HUDEP-2 (cell line): ENCODE results near the gene MLPH.
A peak's percentile ranks its signal among the peaks of the same experiment; 100 is the strongest.

Experiments used
- DNase-seq, 76 experiments: peaks; one replicate each; lab custom pipeline; 2025; ENCODE audit not compliant: unreplicated experiment in 76 of 76; lab: John Stamatoyannopoulos, UW

MLPH gene

DNA sequence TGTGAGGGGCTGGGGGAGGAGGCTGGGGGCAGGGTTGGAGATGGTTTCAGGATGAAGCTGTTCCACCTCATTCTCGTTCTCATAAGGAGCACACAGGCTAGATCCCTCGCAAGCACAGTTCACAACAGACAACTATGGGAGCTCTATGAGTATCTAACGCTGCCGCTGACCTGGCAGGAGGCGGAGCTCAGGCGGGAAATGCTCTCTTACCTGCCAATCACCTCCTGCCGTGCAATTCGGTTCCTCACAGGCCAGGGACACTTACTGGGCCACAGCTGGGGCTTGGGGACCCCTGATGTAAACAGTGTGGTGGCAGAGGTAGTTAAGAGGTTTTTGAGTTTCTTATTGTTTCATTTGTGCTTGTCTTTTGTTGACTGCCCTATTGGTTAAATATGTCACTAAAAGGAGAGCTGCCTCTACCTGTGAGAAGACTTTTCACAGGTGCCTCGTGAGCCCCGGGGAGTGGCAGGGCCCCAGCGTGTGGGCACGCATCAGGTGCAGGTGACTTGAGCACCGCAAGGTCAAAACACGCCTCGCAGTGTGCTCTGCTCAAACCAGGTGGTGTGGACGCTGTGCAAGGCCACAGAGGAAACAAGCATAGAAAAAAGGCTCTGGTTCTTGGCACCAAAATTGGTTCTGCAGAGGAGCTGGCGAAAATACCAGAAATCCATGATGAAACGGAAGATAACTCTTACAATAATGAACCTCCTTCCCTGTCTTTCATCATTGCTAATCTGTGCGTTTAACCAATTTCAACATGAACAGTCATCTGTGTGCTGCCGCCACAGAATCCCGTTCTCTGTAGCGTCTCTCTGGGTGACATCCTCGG, 10.2 kb downstream of the MLPH start:
- DNase-seq: no peak

DNA sequence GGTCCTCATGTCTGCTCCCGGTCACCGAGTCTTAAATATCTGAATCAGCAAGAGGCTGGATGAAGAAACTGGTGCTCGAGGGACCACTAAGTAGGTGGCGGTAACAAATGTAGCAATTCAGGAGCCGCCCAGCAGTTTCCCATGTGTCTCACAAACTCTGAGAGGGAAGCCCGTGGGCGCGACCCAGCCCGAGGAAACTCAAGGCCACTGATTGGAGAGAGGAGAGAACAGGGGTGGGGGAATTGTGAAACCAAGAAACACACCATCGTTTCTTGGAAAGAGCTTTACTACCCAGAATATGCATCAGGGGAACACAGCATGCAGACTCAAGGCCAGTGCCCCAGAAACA, 10.8 kb downstream of the MLPH start:
- DNase-seq: no peak

- no peak for DNase-seq
Measured at GRCh38 chr2:237498341-237498740, 11.3 kb downstream of the MLPH start.

DNA sequence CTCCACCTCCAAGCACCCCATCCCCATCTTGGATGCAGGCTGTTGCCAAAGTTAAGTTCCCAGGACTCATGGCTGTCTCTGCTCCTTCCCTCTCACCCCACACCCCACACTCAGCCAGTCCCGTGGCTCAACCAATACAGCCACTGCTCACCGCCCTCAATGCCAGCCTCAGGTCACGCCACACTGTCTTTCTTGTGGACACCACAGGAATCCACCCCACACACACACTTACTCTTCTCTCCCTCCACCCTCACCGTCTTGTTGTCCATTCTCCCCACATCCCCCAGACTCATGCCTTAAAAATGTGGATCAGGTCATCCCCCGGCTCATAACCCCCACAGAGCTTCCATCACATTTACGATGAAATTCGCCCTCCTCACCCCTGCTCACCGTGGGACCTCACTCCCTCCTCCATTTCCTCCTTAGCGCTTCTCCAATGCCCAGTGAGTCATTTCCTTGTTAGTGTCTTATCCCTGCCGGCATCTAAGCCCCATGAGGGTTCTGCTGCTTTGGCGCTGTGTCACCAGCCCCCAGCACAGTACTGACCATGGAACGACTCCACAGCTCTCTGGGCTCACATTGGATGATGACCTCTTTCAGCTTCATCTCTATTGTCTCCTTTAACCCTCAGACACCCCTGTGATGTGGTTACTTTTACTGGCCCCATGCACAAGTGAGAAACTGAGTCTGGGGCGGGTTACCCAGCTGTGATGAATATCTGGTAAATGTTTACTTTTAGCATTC, 13.8 kb downstream of the MLPH start:
- no peak for DNase-seq

GRCh38 chr2:237501892-237502513, 15.0 kb downstream of the MLPH start:
- no peak for DNase-seq

DNA sequence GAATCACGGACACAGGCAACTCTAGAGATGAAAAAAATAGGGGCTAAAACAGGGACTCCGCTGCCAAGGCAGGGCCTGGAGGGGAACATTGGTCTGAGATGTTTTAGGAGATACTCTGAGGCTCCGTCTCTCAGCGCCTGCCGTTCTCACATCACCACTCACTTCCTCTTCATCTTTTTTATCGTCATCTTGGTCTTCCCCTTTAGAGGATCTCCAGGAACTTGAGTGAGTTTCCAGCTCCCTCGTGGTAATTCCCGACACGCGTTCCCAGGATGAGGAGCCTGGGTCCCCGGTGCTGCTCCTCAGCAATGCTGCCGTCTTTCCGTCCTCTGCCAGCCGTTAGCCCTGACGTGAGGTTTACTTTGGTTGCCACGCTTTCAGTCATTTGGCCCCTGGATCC, 16.1 kb downstream of the MLPH start:
- no peak for DNase-seq

DNA sequence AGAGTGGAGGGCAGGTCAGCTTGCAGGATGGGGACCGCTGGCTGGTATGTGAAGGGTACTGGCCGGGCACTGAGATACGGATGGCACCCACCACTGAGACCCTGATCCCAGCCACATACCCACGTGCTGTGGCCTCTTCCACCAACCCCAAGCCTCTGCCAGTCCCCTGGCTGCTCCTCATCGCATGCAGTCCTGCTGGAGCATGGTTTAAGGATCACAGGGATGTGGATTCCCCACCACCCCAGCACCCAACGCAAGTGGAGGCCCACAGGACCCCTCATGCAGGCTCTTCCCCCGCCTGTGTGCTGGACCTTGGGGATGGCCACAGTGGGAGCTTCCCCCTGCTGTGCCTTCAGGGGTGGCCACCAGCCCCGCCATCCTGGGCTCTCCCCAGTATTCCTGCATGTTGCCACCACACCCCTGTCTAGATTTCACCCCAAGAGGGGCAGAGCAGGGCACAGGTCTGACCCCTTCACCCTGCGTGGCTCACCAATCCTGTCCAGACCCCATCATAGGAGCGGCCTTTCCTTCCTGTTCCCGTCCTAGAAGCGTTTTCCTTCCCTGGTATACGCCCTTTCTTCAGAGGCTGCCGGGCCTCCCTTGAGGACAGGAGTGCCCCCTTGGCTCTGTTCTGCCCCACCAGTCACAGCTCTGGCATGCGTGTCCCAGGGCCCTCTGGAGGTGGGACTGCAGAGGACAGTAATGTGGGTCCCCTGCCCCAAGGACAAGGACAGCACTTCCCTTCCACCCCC, 18.3 kb downstream of the MLPH start:
- no peak for DNase-seq

DNA sequence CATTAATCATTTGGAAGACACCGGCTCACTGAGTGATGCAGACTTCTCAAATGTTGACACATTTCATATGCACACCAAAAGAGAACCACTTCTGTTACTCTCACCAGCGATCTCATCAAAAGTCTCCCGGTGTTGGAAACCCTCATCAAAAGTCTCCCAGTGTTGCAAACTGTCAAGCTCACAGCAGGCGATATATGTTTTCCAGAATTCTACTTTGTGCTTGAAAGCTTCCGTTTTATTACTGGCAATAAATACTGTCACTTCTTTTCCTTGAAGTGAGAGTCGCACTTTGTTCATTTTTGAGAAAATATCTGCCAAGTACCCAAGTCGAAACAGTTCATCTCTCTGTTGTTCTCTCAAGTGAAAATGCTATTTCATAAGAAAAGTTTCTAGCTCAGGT, 20.5 kb downstream of the MLPH start:
- DNase-seq: no peak

- no peak for DNase-seq
Measured at GRCh38 chr2:237508361-237508760, 21.3 kb downstream of the MLPH start.

- no peak for DNase-seq
Measured at GRCh38 chr2:237509151-237509550, 22.1 kb downstream of the MLPH start.

DNA sequence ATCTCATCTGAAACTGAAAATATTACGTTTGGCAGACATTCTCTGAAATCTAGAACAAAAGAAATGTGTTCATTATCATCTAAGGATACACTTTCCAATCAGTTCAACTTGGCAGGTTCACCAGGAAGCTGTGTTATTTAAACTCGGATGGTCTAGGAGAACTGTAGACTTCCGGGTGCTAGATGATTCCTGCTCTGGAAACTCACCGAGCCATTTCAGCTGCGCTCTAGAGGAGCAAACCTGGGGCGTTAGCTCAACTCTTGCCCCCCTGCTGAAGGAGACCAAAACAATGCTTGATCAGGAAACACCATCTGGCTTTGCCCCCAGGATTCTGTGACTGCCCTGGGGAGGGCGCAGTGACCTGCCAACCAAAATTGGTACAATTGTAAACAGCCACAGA, 22.9 kb downstream of the MLPH start:
- no peak for DNase-seq

DNA sequence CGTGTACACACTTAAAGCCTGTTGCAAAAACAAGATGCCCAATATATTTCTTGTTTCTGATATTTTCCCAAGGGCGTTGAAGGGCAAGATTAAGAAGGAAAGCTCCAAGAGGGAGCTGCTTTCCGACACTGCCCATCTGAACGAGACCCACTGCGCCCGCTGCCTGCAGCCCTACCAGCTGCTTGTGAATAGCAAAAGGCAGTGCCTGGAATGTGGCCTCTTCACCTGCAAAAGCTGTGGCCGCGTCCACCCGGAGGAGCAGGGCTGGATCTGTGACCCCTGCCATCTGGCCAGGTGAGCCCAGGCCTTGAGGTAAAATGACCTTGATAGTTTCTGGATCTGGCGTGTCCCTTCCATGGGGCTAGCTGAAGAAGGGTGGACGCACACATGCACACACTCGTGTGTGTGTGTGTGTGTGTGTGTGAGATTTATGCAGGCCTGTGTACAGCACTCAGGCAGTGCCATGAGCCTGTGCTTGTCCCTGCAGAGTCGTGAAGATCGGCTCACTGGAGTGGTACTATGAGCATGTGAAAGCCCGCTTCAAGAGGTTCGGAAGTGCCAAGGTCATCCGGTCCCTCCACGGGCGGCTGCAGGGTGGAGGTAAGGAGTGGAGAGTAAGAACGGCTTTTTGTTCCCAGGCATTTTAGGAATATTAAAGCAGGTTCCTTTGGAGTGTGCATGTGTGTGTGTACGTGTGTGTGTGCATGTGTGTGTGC, 23.6 kb downstream of the MLPH start:
- no peak for DNase-seq

DNA sequence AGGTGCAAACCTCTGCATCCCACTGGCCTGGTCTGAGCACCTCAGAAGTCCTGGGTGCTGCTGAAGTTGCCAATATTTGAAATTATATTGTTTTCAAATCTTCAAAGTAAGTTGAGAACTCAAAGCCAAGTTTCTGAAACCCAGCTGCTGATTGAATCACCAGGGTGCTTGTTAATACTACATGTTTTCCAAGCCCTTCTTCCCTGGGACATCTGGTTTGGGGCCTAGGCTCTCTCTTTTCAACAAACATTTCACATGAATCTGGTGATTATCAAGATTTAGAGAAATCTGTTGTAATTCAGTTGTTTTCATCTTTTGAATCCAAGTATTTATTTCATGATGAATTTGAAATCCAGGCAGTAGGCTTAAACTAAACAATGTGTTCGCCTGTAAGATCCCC, 24.4 kb downstream of the MLPH start:
- no peak for DNase-seq

GRCh38 chr2:237511885-237512405, 24.9 kb downstream of the MLPH start:
- DNase-seq: no peak

GRCh38 chr2:237512774-237513466, 25.9 kb downstream of the MLPH start:
- DNase-seq: peak in 72 of 76 experiments; percentile 8 to 80 (median 62)

GRCh38 chr2:237513693-237514092, 26.6 kb downstream of the MLPH start:
- DNase-seq: no peak

- DNase-seq: no peak
Measured at GRCh38 chr2:237514474-237515130, 27.6 kb downstream of the MLPH start.

DNA sequence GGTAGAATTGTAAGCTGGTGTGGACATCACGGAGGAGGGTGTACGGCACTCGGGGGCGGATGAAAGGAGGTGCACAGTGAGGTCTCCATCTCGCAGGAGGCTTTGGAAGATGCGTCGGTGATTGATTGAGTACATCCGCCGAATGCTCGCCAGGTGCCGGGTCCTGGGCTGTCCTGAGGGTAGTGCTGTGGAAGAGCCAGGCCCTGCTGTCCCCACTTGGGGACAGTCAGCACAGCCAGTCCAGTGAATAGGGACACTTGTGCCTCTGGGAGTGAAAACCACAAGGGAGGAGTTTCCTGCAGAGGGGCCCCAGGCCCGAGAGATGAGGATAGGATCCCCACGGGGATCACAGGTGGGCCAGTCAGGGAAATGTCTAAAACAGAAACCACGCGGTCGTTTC, 28.1 kb downstream of the MLPH start:
- no peak for DNase-seq

- DNase-seq: no peak
Measured at GRCh38 chr2:237515621-237516275, 28.7 kb downstream of the MLPH start.
